GM19372 (cell line): ENCODE data around the gene LMAN1L.

Source experiments
- ATAC-seq: cut with Tn5 transposase; IDR thresholded peaks from one replicate; pipeline ENCODE4 v1.9.1; 2021; ENCODE audit warnings: mild to moderate bottlenecking, low read depth, moderate library complexity; ENCODE audit not compliant: unreplicated experiment

Gene LMAN1L

GRCh38 chr15:74812533-74812932 is at the start of gene LMAN1L:
Gene LMAN1L (plus strand): TSS chr15:74812835. CDS start chr15:74812855, 20 bp downstream.
- ATAC-seq = no peak

DNA sequence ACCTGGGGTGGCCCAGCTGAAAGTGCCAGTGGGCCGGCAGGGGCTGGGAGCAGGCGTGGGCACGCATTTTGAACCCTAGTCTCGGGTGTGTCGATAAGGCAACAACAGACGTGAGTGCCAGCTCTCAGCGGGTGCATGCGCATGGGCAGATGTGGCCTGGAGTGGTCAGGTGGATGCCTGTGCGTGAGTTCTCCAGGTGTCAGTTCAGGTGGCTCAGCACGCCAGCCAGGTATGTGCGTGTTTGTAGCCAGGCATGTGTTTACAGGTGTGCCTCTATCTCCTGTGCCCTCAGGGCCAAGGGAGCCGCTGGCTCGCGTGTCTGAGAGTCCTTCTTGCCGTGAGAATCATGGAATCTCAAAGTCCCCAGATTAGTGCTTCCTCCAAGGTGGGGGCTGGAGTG is 49.2 kb upstream of the LMAN1L start:
- ATAC-seq = no peak

- no peak for ATAC-seq
These were observed 45.2 kb upstream of the LMAN1L start for GRCh38 chr15:74767167-74768098.

DNA sequence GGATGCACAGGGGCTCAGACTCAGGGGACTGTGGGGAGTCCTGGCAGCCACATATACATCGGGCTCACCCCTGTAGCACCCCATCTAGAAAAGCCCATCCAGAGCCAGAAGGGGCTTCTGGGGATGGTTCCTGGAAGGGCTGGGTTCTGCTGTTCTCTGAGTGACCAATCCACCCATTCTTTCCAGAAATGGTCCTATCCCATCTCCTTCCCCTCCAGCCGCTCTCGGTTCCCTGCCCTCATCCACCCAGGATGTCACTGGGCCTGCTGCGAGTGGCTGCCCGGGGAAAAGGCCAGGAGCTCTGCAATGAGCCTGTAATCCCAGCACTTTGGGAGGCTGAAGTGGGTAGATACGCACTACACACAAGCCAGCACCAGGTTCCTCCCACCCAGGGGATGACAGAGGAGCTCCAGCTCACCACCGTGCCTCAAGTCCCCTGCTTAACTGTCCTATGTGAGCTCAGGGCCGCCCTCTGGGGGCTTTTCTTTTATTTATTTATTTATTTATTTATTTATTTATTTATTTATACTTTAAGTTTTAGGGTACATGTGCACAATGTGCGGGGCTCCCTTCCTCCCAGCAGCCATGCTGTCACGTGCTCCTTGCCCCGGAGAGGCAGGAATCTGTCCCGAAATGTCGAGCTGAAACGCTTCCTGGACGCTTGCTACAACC is 44.4 kb upstream of the LMAN1L start:
- ATAC-seq = no peak

DNA sequence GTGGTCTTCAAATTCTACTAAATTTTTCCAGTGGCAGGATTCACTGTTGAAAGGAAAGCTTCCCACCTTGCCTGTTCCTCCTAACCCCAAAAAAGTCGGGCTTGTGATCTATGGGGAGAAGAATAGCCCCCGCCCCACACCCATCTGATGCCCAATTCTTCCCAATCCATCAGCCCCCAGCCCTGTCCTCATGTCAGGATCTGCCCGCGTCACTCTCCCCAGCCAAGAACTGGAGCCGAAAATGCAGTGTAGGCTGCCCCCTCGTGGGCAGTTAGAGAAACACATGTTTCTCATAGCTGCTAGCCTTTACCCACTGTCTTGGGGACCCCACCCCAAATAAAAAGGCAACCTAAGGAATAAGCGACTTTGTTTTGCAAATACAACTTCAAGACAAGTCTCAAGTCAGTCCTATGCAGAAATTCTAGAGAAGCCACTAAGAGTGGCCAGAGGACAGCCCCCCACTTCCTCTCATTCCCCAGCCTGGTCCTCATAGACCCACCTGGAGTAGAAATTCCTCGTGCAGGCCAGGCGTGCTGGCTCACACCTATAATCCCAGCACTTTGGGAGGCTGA is 43.8 kb upstream of the LMAN1L start:
- ATAC-seq = no peak

- ATAC-seq = no peak
These were observed 43.1 kb upstream of the LMAN1L start for GRCh38 chr15:74769463-74770025.

DNA sequence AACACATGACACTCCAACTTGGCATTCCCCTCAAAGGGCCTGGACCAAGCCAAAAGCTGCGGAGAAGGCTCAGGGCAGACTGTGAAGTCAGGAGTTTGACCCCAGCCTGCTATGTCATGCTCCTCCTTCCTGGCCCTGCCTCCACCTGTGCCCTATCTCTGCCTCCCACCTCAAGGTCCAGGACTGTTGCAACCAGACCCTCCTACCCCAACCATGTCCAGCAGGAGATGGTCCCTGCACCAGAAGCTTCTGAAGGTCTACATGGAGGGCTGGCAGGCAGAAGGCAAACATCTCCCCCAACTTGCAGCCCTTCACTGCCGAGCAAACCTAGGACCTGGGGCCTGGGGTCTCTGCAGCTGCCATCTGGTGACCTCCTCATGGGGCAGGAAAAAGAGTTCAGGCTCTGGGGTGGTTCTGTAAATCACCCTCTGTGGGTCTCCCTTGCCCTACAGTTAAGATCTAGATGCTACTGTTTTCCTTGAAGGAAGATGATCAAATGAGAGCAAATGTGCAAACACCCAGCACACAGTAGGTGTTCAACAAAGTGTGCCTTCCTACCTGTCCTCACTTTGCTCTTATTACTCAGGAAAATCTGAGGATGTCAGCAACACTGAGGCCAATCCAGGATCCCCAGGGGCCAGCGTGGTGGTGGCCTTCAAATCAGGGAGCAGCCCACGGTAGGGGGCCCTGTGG is 42.3 kb upstream of the LMAN1L start:
- no peak for ATAC-seq

- ATAC-seq = no peak
These were observed 39.3 kb upstream of the LMAN1L start for GRCh38 chr15:74773329-74773728.

DNA sequence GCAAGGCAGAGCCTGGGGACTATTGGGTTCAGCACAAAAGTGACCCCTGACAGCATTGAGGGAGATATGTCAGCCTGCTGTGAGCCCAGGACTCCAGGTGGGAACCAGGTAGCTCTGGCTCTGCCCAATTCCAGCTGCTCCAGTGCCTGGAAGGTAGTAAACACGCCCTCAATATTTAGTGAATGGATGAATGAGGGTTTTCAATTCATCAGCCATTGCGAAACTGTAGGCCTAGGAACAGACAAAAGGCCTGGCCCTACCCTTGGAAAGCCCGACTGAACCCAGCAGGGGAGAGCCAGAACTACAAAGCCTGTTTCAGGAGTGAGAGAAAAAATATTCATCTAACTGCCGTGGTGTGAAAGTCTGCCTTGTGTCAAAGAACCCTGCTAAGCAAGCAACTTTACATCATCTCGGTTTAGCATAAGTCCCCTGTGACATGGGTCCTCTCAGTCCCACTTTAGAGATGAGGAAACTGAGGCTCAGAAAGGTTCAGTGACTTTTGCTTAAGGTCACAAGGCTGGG is 38.8 kb upstream of the LMAN1L start:
- no peak for ATAC-seq

- ATAC-seq = no peak
These were observed 37.5 kb upstream of the LMAN1L start for GRCh38 chr15:74775132-74775562.

DNA sequence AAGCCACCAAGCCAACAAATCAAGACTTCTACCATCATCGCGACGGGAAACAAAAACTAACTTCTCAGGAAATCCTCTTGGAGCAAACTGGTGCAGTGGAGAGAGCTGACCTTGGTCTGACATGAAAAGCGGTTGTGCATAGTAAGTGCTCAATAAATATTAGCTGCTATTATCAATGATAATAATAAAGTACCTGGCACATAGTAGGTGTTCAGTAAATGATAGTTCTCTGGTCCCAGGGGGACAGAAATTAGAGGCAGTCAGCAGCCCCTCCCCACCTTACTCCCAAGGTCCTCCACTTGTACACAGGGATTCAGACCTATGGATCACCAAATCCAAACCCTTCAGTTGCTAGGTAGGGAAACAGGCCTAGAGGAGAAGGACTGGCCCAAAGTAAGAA is 36.7 kb upstream of the LMAN1L start:
- ATAC-seq = no peak

DNA sequence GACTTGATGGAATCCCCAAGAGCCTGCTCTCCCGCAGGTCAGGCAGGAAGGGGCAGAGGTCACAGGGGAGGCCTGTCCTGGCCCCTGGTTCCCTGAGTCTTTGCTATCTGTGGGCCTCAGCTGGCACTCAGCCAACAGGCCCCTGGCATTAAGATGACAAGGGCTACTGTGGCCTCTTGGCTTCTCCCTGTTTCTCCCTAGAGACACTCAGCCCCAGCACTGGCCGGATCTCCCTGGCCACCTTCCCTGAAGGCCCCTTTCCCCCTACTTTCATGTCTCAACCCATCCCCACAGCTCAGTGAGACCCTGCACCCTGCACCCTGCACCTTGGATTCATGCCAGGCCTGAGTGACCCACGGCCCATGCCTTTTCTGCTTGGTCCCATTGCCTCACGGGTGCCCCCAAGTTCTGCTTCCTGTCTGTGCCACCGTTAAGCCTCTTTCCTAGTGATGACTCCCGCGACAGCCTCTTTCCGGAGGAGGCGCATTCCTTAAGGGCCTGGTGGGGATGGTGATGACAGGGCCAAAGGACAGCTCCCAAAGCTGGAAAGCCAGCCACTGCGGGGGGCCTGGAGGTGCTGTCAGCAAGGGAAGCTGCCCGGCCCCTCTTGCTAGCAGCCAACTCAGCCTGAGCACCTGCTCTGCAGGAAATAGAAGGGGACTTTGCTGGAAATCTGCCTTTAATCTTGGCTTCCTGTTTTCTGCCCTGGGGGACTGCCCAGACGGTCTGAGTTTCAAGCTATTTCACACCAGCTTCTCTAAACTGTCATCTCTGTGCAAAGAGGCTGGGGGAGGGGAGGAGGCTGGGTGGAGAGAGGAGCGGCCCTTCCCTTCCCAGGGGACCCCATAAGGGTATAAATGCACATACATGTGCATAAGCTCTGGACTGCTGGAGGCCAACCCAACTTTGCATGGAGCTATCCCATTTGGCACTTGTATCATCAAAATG is 35.5 kb upstream of the LMAN1L start:
- ATAC-seq = no peak

GRCh38 chr15:74777769-74778598 is 34.7 kb upstream of the LMAN1L start:
- ATAC-seq = no peak

GRCh38 chr15:74778599-74778970 is 34.0 kb upstream of the LMAN1L start:
- no peak for ATAC-seq

GRCh38 chr15:74779162-74779648 is 33.4 kb upstream of the LMAN1L start:
- no peak for ATAC-seq

- ATAC-seq = no peak
These were observed 31.9 kb upstream of the LMAN1L start for GRCh38 chr15:74780523-74781430.
